ENCODE data around the gene GPR25.

GPR25 gene

DNA sequence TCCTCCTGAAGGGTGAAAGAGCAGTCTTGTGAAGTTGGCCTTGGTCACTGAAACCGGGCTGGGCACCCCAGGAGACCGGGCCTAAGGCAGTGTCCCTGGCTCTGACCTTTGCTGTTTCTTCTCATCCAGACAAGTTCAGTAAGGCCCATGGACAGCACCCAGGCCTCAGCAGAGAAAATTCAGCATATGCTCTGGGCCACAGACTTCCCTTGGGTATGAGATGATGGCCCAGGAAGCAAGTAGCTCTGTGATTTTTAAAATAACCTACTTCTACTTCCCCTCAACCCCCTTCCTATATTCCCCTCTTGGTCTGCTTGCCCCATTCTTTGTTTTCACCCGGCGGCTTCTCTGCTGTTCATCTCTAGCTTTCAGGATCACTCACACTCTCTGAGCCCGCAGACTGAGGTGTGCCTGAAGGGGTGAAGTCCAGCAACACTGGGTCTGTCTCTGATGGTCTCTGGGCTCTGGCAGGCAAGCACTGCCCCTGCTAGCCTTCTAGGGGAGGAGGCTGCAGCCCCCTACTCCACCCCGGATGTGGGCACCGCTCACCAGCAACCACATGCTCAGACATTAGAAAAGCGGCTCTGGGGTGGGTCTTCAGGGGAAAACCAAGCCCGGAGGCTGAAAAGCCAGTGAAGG, 2.9 kb upstream of the GPR25 start:
- Histone ChIP-seq H3K4me1 (ENCODE audit: insufficient read depth, low read length, severe bottlenecking) (no peaks in the 10 kb centered on the region), H3K9ac (ENCODE audit: low read length) (no peak overlapping the region), H3K9me3 (ENCODE audit: low read length) (no peaks in the 10 kb centered on the region), H3K36me3 (ENCODE audit: insufficient read depth, low read length) (no peaks in the 10 kb centered on the region), H3K9me2 (ENCODE audit: low read depth, low read length) (no peaks in the 10 kb centered on the region), H4K20me1 (ENCODE audit: insufficient read depth, low read length) (no peaks in the 10 kb centered on the region), H3K27ac (ENCODE audit: low read depth, low read length, poor library complexity, severe bottlenecking) (no peak overlapping the region), H2AFZ (ENCODE audit: low read length) (no peak overlapping the region), H3K4me2 (ENCODE audit: low read length) (no peak overlapping the region), H3K27me3 (ENCODE audit: insufficient read depth, low read length) (no peaks in the 10 kb centered on the region), H3K79me2 (ENCODE audit: insufficient read depth, low read length) (no peaks in the 10 kb centered on the region), H3F3A (ENCODE audit: insufficient read depth, low read length) (no peaks in the 10 kb centered on the region), H3K4me3 (ENCODE audit: low read depth, low read length, poor library complexity, severe bottlenecking) (no peak overlapping the region)
- no peak for TF ChIP-seq EZH2 (IDR thresholded peaks at IDR 0.05; ENCODE audit: borderline replicate concordance, low read length)
- TF ChIP-seq, protein P1, sequence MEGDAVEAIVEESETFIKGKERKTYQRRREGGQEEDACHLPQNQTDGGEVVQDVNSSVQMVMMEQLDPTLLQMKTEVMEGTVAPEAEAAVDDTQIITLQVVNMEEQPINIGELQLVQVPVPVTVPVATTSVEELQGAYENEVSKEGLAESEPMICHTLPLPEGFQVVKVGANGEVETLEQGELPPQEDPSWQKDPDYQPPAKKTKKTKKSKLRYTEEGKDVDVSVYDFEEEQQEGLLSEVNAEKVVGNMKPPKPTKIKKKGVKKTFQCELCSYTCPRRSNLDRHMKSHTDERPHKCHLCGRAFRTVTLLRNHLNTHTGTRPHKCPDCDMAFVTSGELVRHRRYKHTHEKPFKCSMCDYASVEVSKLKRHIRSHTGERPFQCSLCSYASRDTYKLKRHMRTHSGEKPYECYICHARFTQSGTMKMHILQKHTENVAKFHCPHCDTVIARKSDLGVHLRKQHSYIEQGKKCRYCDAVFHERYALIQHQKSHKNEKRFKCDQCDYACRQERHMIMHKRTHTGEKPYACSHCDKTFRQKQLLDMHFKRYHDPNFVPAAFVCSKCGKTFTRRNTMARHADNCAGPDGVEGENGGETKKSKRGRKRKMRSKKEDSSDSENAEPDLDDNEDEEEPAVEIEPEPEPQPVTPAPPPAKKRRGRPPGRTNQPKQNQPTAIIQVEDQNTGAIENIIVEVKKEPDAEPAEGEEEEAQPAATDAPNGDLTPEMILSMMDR (IDR thresholded peaks at IDR 0.05; ENCODE audit: low read length): no peak

DNA sequence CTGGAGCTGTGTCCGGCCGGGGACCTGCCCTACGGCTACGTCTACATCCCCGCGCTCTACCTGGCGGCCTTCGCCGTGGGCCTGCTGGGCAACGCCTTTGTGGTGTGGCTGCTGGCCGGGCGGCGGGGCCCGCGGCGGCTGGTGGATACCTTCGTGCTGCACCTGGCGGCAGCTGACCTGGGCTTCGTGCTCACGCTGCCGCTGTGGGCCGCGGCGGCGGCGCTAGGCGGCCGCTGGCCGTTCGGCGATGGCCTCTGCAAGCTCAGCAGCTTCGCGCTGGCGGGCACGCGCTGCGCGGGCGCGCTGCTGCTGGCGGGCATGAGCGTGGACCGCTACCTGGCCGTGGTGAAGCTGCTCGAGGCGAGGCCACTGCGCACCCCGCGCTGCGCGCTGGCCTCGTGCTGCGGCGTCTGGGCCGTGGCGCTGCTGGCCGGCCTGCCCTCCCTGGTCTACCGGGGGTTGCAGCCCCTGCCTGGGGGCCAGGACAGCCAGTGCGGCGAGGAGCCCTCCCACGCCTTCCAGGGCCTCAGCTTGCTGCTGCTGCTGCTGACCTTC, 412 bp downstream of the GPR25 start:
- Histone ChIP-seq H3K4me1 (ENCODE audit: insufficient read depth, low read length, severe bottlenecking) (no peaks in the 10 kb centered on the region), H4K20me1 (ENCODE audit: insufficient read depth, low read length) (no peaks in the 10 kb centered on the region), H3K9ac (ENCODE audit: low read length) (no peak overlapping the region), H3K9me2 (ENCODE audit: low read depth, low read length) (no peaks in the 10 kb centered on the region), H3K27me3 (ENCODE audit: insufficient read depth, low read length) (no peaks in the 10 kb centered on the region), H3K9me3 (ENCODE audit: low read length) (no peaks in the 10 kb centered on the region), H3K27ac (ENCODE audit: low read depth, low read length, poor library complexity, severe bottlenecking) (no peak overlapping the region), H3K36me3 (ENCODE audit: insufficient read depth, low read length) (no peaks in the 10 kb centered on the region), H2AFZ (ENCODE audit: low read length) (no peak overlapping the region), H3K79me2 (ENCODE audit: insufficient read depth, low read length) (no peaks in the 10 kb centered on the region), H3K4me2 (ENCODE audit: low read length) (no peak overlapping the region), H3K4me3 (ENCODE audit: low read depth, low read length, poor library complexity, severe bottlenecking) (no peak overlapping the region), H3F3A (ENCODE audit: insufficient read depth, low read length) (no peaks in the 10 kb centered on the region)
- TF ChIP-seq, protein P1 (IDR thresholded peaks at IDR 0.05; ENCODE audit: low read length): no peak
- TF ChIP-seq EZH2 (IDR thresholded peaks at IDR 0.05; ENCODE audit: borderline replicate concordance, low read length): no peak

DNA sequence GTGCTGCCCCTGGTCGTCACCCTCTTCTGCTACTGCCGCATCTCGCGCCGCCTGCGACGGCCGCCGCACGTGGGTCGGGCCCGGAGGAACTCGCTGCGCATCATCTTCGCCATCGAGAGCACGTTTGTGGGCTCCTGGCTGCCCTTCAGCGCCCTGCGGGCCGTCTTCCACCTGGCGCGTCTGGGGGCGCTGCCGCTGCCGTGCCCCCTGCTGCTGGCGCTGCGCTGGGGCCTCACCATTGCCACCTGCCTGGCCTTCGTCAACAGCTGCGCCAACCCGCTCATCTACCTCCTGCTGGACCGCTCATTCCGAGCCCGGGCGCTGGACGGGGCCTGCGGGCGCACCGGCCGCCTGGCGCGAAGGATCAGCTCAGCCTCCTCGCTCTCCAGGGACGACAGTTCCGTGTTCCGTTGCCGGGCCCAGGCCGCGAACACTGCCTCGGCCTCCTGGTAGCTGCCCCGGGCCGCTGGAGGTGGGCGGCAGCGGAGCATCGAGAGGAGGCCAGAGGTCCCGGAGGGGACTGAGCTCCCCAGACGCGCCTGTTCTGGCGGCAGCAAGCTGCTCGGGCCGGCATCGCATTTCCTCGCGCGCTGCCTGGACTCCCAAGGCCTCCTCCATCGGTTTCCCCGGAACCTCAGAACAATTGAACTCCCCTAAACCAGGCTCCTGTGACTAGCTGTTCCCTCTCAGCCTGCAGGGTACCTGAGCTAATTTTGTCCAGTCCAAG, 1.1 kb downstream of the GPR25 start:
- no peaks in the 10 kb centered on the region for H3F3A ChIP-seq (ENCODE audit: insufficient read depth, low read length)
- H2AFZ ChIP-seq (ENCODE audit: low read length): no peak overlapping the region
- H3K4me1 ChIP-seq (ENCODE audit: insufficient read depth, low read length, severe bottlenecking): no peaks in the 10 kb centered on the region
- no peaks in the 10 kb centered on the region for H3K9me2 ChIP-seq (ENCODE audit: low read depth, low read length)
- no peak overlapping the region for H3K4me3 ChIP-seq (ENCODE audit: low read depth, low read length, poor library complexity, severe bottlenecking)
- H3K27me3 ChIP-seq (ENCODE audit: insufficient read depth, low read length): no peaks in the 10 kb centered on the region
- H3K36me3 ChIP-seq (ENCODE audit: insufficient read depth, low read length): no peaks in the 10 kb centered on the region
- no peak overlapping the region for H3K9ac ChIP-seq (ENCODE audit: low read length)
- H3K4me2 ChIP-seq (ENCODE audit: low read length): no peak overlapping the region
- H3K27ac ChIP-seq (ENCODE audit: low read depth, low read length, poor library complexity, severe bottlenecking): no peak overlapping the region
- H3K9me3 ChIP-seq (ENCODE audit: low read length): no peaks in the 10 kb centered on the region
- no peaks in the 10 kb centered on the region for H4K20me1 ChIP-seq (ENCODE audit: insufficient read depth, low read length)
- TF ChIP-seq, protein P1 (IDR thresholded peaks at IDR 0.05; ENCODE audit: low read length): no peak
- no peak for TF ChIP-seq EZH2 (IDR thresholded peaks at IDR 0.05; ENCODE audit: borderline replicate concordance, low read length)
- H3K79me2 ChIP-seq (ENCODE audit: insufficient read depth, low read length): no peaks in the 10 kb centered on the region

Measured in OCI-LY1 (cell line).